ENCODE measurements around the gene GSTK1. TPM values are rescaled to one million over a fixed set of nuclear protein-coding genes. Genes with fewer than 3 reads are reported as not detected.
"Not testable (repeated sequence)": the region's sequence is repeated elsewhere in the genome, so short reads cannot be mapped to it uniquely, and the experiment has no call there.

The GSTK1 gene
- total RNA-seq = 291 TPM
- long read RNA-seq, transcript GSTK1-207 (7 exons, 1,185 nt) = minor isoform, 12 of 292 reads
- long read RNA-seq, transcript GSTK1-201 (8 exons, 1,044 nt) = major isoform, 204 of 292 reads
- long read RNA-seq, partial matches to known transcripts = 13 of 292 reads
- long read RNA-seq, other reads (novel, unspliced or antisense) = 59 of 292 reads

GRCh38 chr7:143263266-143264195 is at the start of gene GSTK1:
Gene GSTK1, plus strand, starts transcription at chr7:143263441. Its CDS starts 73 bp downstream, at chr7:143263514.
- intact Hi-C loops (cut with micrococcal nuclease) = no loop called here
- peaks cover 18% of the 10 kb centered on the region for H3K36me3 ChIP-seq
- peaks cover 41% of the 10 kb centered on the region for H3K4me1 ChIP-seq
- no peaks in the 10 kb centered on the region for H3K9me3 ChIP-seq (replicated peaks)
- H3K4me3 ChIP-seq = peak within 1 kb of the TSS; percentile 73
- no peak for TF ChIP-seq CTCF (IDR thresholded peaks at IDR 0.05; ENCODE audit: borderline replicate concordance)
- H3K27me3 ChIP-seq (ENCODE audit: low read depth) = no peaks in the 10 kb centered on the region
- H3K27ac ChIP-seq (replicated peaks) = peak within 1 kb of the TSS; percentile 90
- peak; percentile 90 for DNase-seq

- H3K4me3 ChIP-seq; intact Hi-C loops (cut with micrococcal nuclease); H3K36me3 ChIP-seq; H3K9me3 ChIP-seq (replicated peaks); H3K27ac ChIP-seq (replicated peaks); H3K4me1 ChIP-seq; DNase-seq; H3K27me3 ChIP-seq (ENCODE audit: low read depth): not testable (repeated sequence)
Observed at GRCh38 chr7:143213478-143213877, 49.8 kb upstream of the GSTK1 start.

DNA sequence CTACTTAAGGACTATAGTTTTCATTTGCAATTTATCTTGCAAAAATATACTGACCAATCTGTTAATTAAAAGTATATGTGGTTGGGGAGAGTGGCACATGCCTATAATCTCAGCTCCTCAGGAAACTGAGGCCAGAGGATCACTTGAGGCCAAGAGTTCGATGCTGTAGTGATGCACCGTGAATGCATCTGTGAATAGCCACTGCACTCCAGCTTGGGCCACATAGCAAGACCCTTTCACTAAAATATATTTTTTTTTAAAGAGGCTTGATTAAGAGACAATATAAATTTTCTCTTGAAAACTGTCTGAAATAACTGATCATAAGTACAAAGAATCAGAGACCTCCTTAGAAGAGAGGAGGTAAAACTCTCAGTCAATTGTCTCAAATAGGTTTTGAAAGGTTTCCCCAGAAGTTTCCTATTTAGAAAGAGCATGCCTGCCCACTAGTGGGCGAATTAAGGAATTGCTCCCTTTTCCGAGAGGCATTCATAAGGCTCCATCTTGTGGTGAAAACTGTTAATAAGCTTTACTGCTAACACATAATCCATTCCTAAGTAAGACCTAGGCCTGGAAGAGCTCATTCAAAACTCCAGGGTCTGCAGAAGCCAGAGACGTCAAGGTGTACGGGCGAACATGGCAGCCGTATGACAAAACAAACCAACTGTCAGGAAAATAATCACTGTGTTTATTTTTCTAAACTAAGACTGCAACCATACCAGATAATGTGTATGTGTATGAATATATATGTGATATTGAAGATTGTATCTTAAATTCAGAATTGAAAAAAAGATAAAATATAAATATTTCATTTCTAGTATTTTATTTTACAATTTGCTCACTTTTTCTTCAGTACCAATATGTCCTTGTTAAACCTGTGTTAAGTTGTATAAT is 48.2 kb upstream of the GSTK1 start:
- Histone ChIP-seq H3K27me3 (ENCODE audit: low read depth) (peaks cover 4% of the 10 kb centered on the region), H3K27ac (replicated peaks) (no peak overlapping the region), H3K4me3 (no peak overlapping the region), H3K36me3 (no peaks in the 10 kb centered on the region), H3K4me1 (no peaks in the 10 kb centered on the region), H3K9me3 (replicated peaks) (no peaks in the 10 kb centered on the region)
- peak; percentile 100 for TF ChIP-seq CTCF (IDR thresholded peaks at IDR 0.05; ENCODE audit: borderline replicate concordance)
- intact Hi-C loops (cut with micrococcal nuclease) = loop anchor here (2.0 kb wide), 1 partner anchor 208 kb away; no protein-coding TSS in a partner anchor
- DNase-seq = no peak

DNA sequence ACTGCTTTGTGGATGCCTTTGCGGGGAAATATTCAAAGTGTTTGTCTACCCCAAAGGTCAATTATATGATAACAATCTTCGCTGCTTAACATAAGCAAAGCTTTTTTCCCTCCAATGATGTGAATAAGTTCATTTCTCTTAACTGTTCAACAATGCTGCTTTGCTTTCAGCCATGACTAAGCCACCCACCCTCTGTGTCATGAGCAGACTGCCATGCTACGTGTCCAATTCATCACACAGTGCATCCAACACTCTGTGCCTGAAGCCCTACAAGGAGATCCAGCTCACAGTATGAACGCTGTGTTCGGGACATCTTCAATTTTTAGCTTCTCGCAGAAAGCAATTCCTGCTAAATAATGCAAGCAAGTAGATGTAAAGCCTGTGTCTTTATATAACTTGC is 47.1 kb upstream of the GSTK1 start:
- Histone ChIP-seq H3K36me3 (no peaks in the 10 kb centered on the region), H3K4me3 (no peak overlapping the region), H3K27ac (replicated peaks) (no peak overlapping the region), H3K9me3 (replicated peaks) (no peaks in the 10 kb centered on the region), H3K4me1 (no peaks in the 10 kb centered on the region), H3K27me3 (ENCODE audit: low read depth) (peaks cover 4% of the 10 kb centered on the region)
- DNase-seq = no peak
- TF ChIP-seq CTCF (IDR thresholded peaks at IDR 0.05; ENCODE audit: borderline replicate concordance) = no peak
- intact Hi-C loops (cut with micrococcal nuclease) = no loop called here

DNA sequence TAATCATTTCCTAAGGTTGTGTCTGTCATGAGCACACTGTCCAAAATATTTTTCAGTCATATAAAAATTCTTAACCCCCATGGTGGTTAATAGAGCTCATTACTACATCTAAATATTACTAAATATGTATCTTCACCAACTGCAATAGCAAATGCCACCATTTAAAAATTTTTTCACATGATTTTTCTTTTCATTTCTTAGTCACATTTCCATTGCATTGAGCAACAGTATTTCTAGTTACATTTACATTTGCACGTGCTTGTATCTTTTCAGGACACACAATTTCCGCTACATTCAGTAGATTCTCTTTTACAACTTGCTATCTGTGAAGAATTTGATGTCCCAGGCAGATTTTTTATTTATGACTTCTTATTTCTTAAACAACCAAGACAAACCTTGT is 46.6 kb upstream of the GSTK1 start:
- no peak for DNase-seq
- Histone ChIP-seq H3K4me1 (no peaks in the 10 kb centered on the region), H3K4me3 (no peak overlapping the region), H3K36me3 (no peaks in the 10 kb centered on the region), H3K27me3 (ENCODE audit: low read depth) (peaks cover 4% of the 10 kb centered on the region), H3K27ac (replicated peaks) (no peak overlapping the region), H3K9me3 (replicated peaks) (no peaks in the 10 kb centered on the region)
- TF ChIP-seq CTCF (IDR thresholded peaks at IDR 0.05; ENCODE audit: borderline replicate concordance) = no peak
- intact Hi-C loops (cut with micrococcal nuclease) = no loop called here

All from left ventricle myocardium inferior (tissue), 1 donor.